ENCODE measurements around the gene SLC25A10. TPM values are rescaled to one million over a fixed set of nuclear protein-coding genes. Genes with fewer than 3 reads are reported as not detected.

The SLC25A10 gene
- total RNA-seq, result 2.7 and 5.4 TPM in 2 replicates

GRCh38 chr17:81711814-81712467, at the start of gene SLC25A10:
Gene SLC25A10, plus strand, starts transcription at chr17:81712284. Its CDS starts 143 bp downstream, at chr17:81712427.

GRCh38 chr17:81666342-81667191, 45.5 kb upstream of the SLC25A10 start, which contains the start of the genes CCDC137 and OXLD1:
Gene CCDC137, plus strand, starts transcription at chr17:81666737. Its CDS starts 30 bp downstream, at chr17:81666767.
Gene OXLD1, minus strand, starts transcription at chr17:81666605. Its CDS starts 28 bp downstream, at chr17:81666577.

GRCh38 chr17:81683584-81684441, 28.3 kb upstream of the SLC25A10 start, which contains the start of the genes ARL16 and HGS:
Gene ARL16, minus strand, starts transcription at chr17:81683797. Its CDS starts 44 bp downstream, at chr17:81683753.
Gene HGS, plus strand, starts transcription at chr17:81684011. Its CDS starts 56 bp downstream, at chr17:81684067.

GRCh38 chr17:81702934-81703746, 8.9 kb upstream of the SLC25A10 start, which contains the start of gene MRPL12:
Gene MRPL12, plus strand, starts transcription at chr17:81703367. Its CDS starts 135 bp downstream, at chr17:81703502.

Other genes with a start within 250 kb of the SLC25A10 start
- 4,208 and 4,624 TPM in 2 replicates for gene ACTG1, start 199.5 kb upstream of the SLC25A10 start, total RNA-seq
- gene FSCN2, start 183.9 kb upstream of the SLC25A10 start, total RNA-seq, result 1.7 and 2.8 TPM in 2 replicates
- 10.1 and 12.9 TPM in 2 replicates for gene FAAP100, start 159.9 kb upstream of the SLC25A10 start, total RNA-seq
- gene NPLOC4, start 75.2 kb upstream of the SLC25A10 start, total RNA-seq, result 40.7 and 58.6 TPM in 2 replicates
- gene TSPAN10, start 75.1 kb upstream of the SLC25A10 start, total RNA-seq, result 0.86 and 3.3 TPM in 2 replicates
- gene PDE6G, start 55.7 kb upstream of the SLC25A10 start, total RNA-seq, result not detected in 2 replicates
- gene OXLD1, start 45.7 kb upstream of the SLC25A10 start, total RNA-seq, result 37.0 and 39.0 TPM in 2 replicates
- gene CCDC137, start 45.5 kb upstream of the SLC25A10 start, total RNA-seq, result 6.5 and 7.5 TPM in 2 replicates
- 21.5 and 34.0 TPM in 2 replicates for gene ARL16, start 28.5 kb upstream of the SLC25A10 start, total RNA-seq
- gene HGS, start 28.3 kb upstream of the SLC25A10 start, total RNA-seq, result 57.4 and 64.3 TPM in 2 replicates
- gene MRPL12, start 8.9 kb upstream of the SLC25A10 start, total RNA-seq, result 3.5 and 7.6 TPM in 2 replicates
- not detected in 2 replicates for gene GCGR, start 91.9 kb downstream of the SLC25A10 start, total RNA-seq
- 96.1 and 97.3 TPM in 2 replicates for gene MCRIP1, start 121.0 kb downstream of the SLC25A10 start, total RNA-seq
- gene PPP1R27, start 122.8 kb downstream of the SLC25A10 start, total RNA-seq, result not detected in 2 replicates
- 766 and 822 TPM in 2 replicates for gene P4HB, start 148.3 kb downstream of the SLC25A10 start, total RNA-seq
- gene ARHGDIA, start 159.1 kb downstream of the SLC25A10 start, total RNA-seq, result 44.2 and 81.2 TPM in 2 replicates
- 89.5 and 91.1 TPM in 2 replicates for gene ALYREF, start 179.3 kb downstream of the SLC25A10 start, total RNA-seq
- gene ANAPC11, start 179.4 kb downstream of the SLC25A10 start, total RNA-seq, result 255 and 291 TPM in 2 replicates
- 0.26 and 0.63 TPM in 2 replicates for gene NPB, start 190.0 kb downstream of the SLC25A10 start, total RNA-seq
- gene PCYT2, start 199.1 kb downstream of the SLC25A10 start, total RNA-seq, result 41.1 and 46.2 TPM in 2 replicates
- 18.8 and 21.9 TPM in 2 replicates for gene SIRT7, start 205.9 kb downstream of the SLC25A10 start, total RNA-seq
- 12.1 and 17.5 TPM in 2 replicates for gene MAFG, start 215.5 kb downstream of the SLC25A10 start, total RNA-seq
- 46.8 and 79.8 TPM in 2 replicates for gene PYCR1, start 225.0 kb downstream of the SLC25A10 start, total RNA-seq
- not detected in 2 replicates for gene MYADML2, start 234.9 kb downstream of the SLC25A10 start, total RNA-seq
- under 0.01 TPM in 1 of 2 replicates, not detected in the other for gene NOTUM, start 248.9 kb downstream of the SLC25A10 start, total RNA-seq